K562 (cell line): ENCODE measurements around the gene TUBGCP6. TPM values are rescaled to one million over a fixed set of nuclear protein-coding genes. Genes with fewer than 3 reads are reported as not detected.

ENCODE experiments used
- ATAC-seq: fragments of 200-7000 bp; cut with Tn5 transposase; 3 replicates; pipeline ENCODE4 v1.9.1; 2020; ENCODE audit warnings: moderate library complexity
- BruUV-seq: library from RNA; stranded (reverse); fragments of 400-500 nt; replicated peaks from 2 replicates; lab custom pipeline; 2021; lab: Mats Ljungman, UMichigan
- CTCF ChIA-PET: fragments of 300-600 bp; formaldehyde crosslinking; extraction: SDS; loops from one replicate; lab custom pipeline; 2021; ENCODE audit warnings: low intra/inter-chr PET ratio; lab: Yijun Ruan, JAX
- POLR2A ChIA-PET: fragments of 300-600, 350-650 bp; sonication (Branson Sonifier 250); formaldehyde crosslinking; extraction: SDS; loops from one replicate; lab custom pipeline; 2021; ENCODE audit warnings: antibody characterized with exemption, inconsistent platforms; lab: Yijun Ruan, JAX
- DNase-seq, 4 experiments: peaks; one replicate each; pipeline versions ENCODE4 v3.0.0 to v3.0.0-alpha.2; 2011 to 2018; ENCODE audit warnings: low spot score in 3 of 4, mixed read lengths in 3 of 4; ENCODE audit errors: extremely low read depth in 1 of 4
- FAIRE-seq: peaks from 2 replicates; lab custom pipeline; 2011; peaks lifted over from hg19 to GRCh38; lab: Jason Lieb, UNC
- H2AFZ ChIP-seq: 2 replicates; pipeline ENCODE4 v1.6.0; 2011; ENCODE audit warnings: low read depth, low read length, control low read depth, inconsistent platforms
- H3K27ac ChIP-seq: fragments of 200-600 bp; 3 replicates; pipeline ENCODE4 v1.8.0; 2011; ENCODE audit warnings: low read depth, mild to moderate bottlenecking, control low read depth, inconsistent platforms, low read length, moderate library complexity, mixed read lengths; ENCODE audit errors: extremely low read depth
- H3K27me3 ChIP-seq, 2 experiments: fragments of 300-600 bp in 1 of 2; 2 replicates in 1 of 2; 3 replicates in 1 of 2; pipeline versions ENCODE4 v1.6.0 to v1.8.0; 2011; ENCODE audit warnings: inconsistent platforms in 2 of 2, low read length in 2 of 2, mild to moderate bottlenecking in 1 of 2, mixed read lengths in 1 of 2, moderate library complexity in 1 of 2; ENCODE audit not compliant: control insufficient read depth in 2 of 2, insufficient read depth in 2 of 2
- H3K36me3 ChIP-seq: fragments of 300-600 bp; 3 replicates; pipeline ENCODE4 v1.8.0; 2011; ENCODE audit warnings: mild to moderate bottlenecking, low read length, inconsistent platforms; ENCODE audit not compliant: control insufficient read depth, insufficient read depth
- H3K4me1 ChIP-seq, 2 experiments: fragments of 200-600 bp in 1 of 2; replicated peaks in 1 of 2; 2 replicates in 1 of 2; 3 replicates in 1 of 2; pipeline versions ENCODE4 v1.5.1 to v1.8.0; 2011; ENCODE audit warnings: inconsistent platforms in 2 of 2, low read length in 2 of 2, mild to moderate bottlenecking in 1 of 2, mixed read lengths in 1 of 2, moderate library complexity in 1 of 2; ENCODE audit not compliant: control insufficient read depth in 2 of 2, insufficient read depth in 2 of 2
- H3K4me2 ChIP-seq: 2 replicates; pipeline ENCODE4 v1.6.1; 2011; ENCODE audit warnings: low read length, control low read depth, inconsistent platforms, mixed read lengths; ENCODE audit not compliant: insufficient read depth
- H3K4me3 ChIP-seq: fragments of 200-600 bp; sonication (generic), shearing (Covaris generic); 2 replicates; pipeline ENCODE4 v1.5.1; 2016; ENCODE audit warnings: control low read depth, inconsistent platforms
- H3K79me2 ChIP-seq: fragments of 200-600 bp; 3 replicates; pipeline ENCODE4 v1.8.0; 2011; ENCODE audit warnings: low read length, inconsistent platforms; ENCODE audit not compliant: control insufficient read depth, insufficient read depth
- H3K9ac ChIP-seq, 2 experiments: 2 replicates each; pipeline versions ENCODE4 v1.6.0 to v1.6.1; 2011; ENCODE audit warnings: low read depth in 2 of 2, low read length in 2 of 2, control low read depth in 1 of 2, inconsistent platforms in 1 of 2, mild to moderate bottlenecking in 1 of 2, mixed read lengths in 1 of 2; ENCODE audit not compliant: insufficient read depth in 1 of 2
- H3K9me1 ChIP-seq: one replicate; pipeline ENCODE4 v1.6.0; 2011; ENCODE audit warnings: inconsistent platforms, mild to moderate bottlenecking, low read length, moderate library complexity; ENCODE audit not compliant: control insufficient read depth, insufficient read depth
- H3K9me3 ChIP-seq: replicated peaks from 2 replicates; pipeline ENCODE4 v1.5.1; 2011; ENCODE audit warnings: low read depth, low read length, inconsistent platforms; ENCODE audit not compliant: control insufficient read depth, insufficient read depth
- H4K20me1 ChIP-seq: replicated peaks from 2 replicates; pipeline ENCODE4 v1.6.1; 2011; ENCODE audit warnings: low read length, inconsistent platforms, mixed read lengths; ENCODE audit not compliant: control insufficient read depth, insufficient read depth
- BACH1 ChIP-seq: fragments of 200-800 bp; sonication (Bioruptor generic); IDR thresholded peaks from 2 replicates; pipeline ENCODE4 v1.6.1; 2016; ENCODE audit warnings: missing genetic modification characterization, missing compliant biosample characterization
- ELF4 ChIP-seq: fragments of 450-650 bp; formaldehyde crosslinking; IDR thresholded peaks from 2 replicates; pipeline ENCODE4 v1.4.0; 2022; ENCODE audit warnings: missing genetic modification characterization
- HSF4 ChIP-seq: fragments of 250-450 bp; sonication (Bioruptor Pico); IDR thresholded peaks from 2 replicates; pipeline ENCODE4 v2.1.2; 2022; ENCODE audit warnings: mild to moderate bottlenecking, moderate library complexity, borderline replicate concordance
- MYC ChIP-seq, 2 experiments: fragments of 250-450 bp in 1 of 2; sonication (Bioruptor Pico) in 1 of 2; IDR thresholded peaks; 2 replicates each; pipeline versions ENCODE4 v1.5.1 to v1.6.1; 2012 to 2021; ENCODE audit warnings: low read depth in 2 of 2, borderline replicate concordance in 1 of 2, improper control_type of control experiment in 1 of 2, low read length in 1 of 2, mild to moderate bottlenecking in 1 of 2, moderate library complexity in 1 of 2
- MYNN ChIP-seq, 2 experiments: sonication (generic); formaldehyde crosslinking in 1 of 2; IDR thresholded peaks; 2 replicates each; pipeline versions ENCODE4 v1.5.0 to v1.6.1; 2016 to 2020; ENCODE audit warnings: antibody characterized with exemption in 1 of 2, missing genetic modification reagents in 1 of 2
- POLR2G ChIP-seq: fragments of 200-400 bp; formaldehyde crosslinking; IDR thresholded peaks from 2 replicates; pipeline ENCODE4 v1.6.1; 2017; ENCODE audit warnings: low read depth, mild to moderate bottlenecking, antibody characterized with exemption, low read length, moderate library complexity
- SIX5 ChIP-seq, 2 experiments: IDR thresholded peaks; 2 replicates each; pipeline ENCODE4 v1.6.1; 2011; ENCODE audit warnings: low read length in 2 of 2, borderline replicate concordance in 1 of 2, low read depth in 1 of 2, mild to moderate bottlenecking in 1 of 2, moderate library complexity in 1 of 2; ENCODE audit not compliant: insufficient read depth in 1 of 2
- XRCC3 ChIP-seq: fragments of 450-650 bp; IDR thresholded peaks from 2 replicates; pipeline ENCODE4 v1.6.1; 2017; ENCODE audit warnings: mild to moderate bottlenecking, moderate library complexity
- ZBED1 ChIP-seq: IDR thresholded peaks from 2 replicates; pipeline ENCODE4 v1.6.1; 2014
- ZNF197 ChIP-seq: fragments of 200-800 bp; sonication (Bioruptor generic); IDR thresholded peaks from 2 replicates; pipeline ENCODE4 v1.6.1; 2016; ENCODE audit warnings: low read depth, missing genetic modification characterization, missing compliant biosample characterization
- ZNF224 ChIP-seq: sonication (generic); formaldehyde crosslinking; IDR thresholded peaks from 2 replicates; pipeline ENCODE4 v1.8.0; 2022; ENCODE audit warnings: mild to moderate bottlenecking, missing genetic modification reagents
- ZNF707 ChIP-seq: fragments of 250-450 bp; sonication (Bioruptor Pico); conservative IDR thresholded peaks from 2 replicates; pipeline ENCODE4 v1.8.0; 2022; ENCODE audit warnings: inconsistent platforms, mild to moderate bottlenecking, moderate library complexity
- ZNF780A ChIP-seq: fragments of 250-450 bp; sonication (Bioruptor Pico); IDR thresholded peaks from 2 replicates; pipeline ENCODE4 v1.5.0; 2021; ENCODE audit warnings: mild to moderate bottlenecking
- WGBS: fragments of 100-300 bp; shearing (Covaris generic); methylation state at CpG from one replicate; pipeline ENCODE4 v1.1.6; 2016; ENCODE audit warnings: low coverage, mixed read lengths; ENCODE audit not compliant: insufficient coverage; ENCODE audit errors: missing lambda C conversion rate; 5-methylcytosine and 5-hydroxymethylcytosine counted together
- in situ Hi-C: fragments of 300-500 bp; cut with MboI; formaldehyde crosslinking; loops from 4 replicates; pipeline ENCODE4 v1.15.0; 2018; ENCODE audit warnings: inconsistent platforms, mixed read lengths
- intact Hi-C: fragments of 100-400 bp; cut with micrococcal nuclease; formaldehyde crosslinking; loops from 2 replicates; pipeline ENCODE4 v1.14.2; 2022
- polyA plus RNA-seq, 8 experiments: library from polyadenylated mRNA; depleted of rRNA in 4 of 8; stranded (reverse) in 5 of 8; unstranded in 3 of 8; fragments of >200 nt; fragmentation: Nextera tagmentation in 2 of 8; fragmentation: Illumina TruSeq in 1 of 8; extraction: Ambion mirVana in 2 of 8; extraction: Trizol in 1 of 8; gene quantifications; 2 replicates each; pipeline versions ENCODE4 v1.2.1 to v1.2.3, GENCODE V29; 2011 to 2014; ENCODE audit warnings: inconsistent platforms in 1 of 8, missing spikeins in 1 of 8
- total RNA-seq, 7 experiments: library from RNA; depleted of rRNA in 6 of 7; stranded (reverse); fragments of >200 nt in 6 of 7; fragmentation: Illumina TruSeq in 2 of 7; extraction: Trizol in 2 of 7; gene quantifications; 2 replicates each; pipeline versions ENCODE4 v1.2.1 to v1.2.3, GENCODE V29; 2011 to 2021; ENCODE audit warnings: low replicate concordance in 1 of 7
- TF ChIP-seq, protein P1 (sequence below): fragments of 450-650 bp; formaldehyde crosslinking; IDR thresholded peaks from 2 replicates; pipeline ENCODE4 v1.4.0; 2020; ENCODE audit warnings: mild to moderate bottlenecking
- TF ChIP-seq, protein P2 (sequence below): fragments of 150-350 bp; conservative IDR thresholded peaks from 2 replicates; pipeline ENCODE4 v1.6.1; 2014; ENCODE audit warnings: low read length

The TUBGCP6 gene
- total and polyA plus RNA-seq, 9 of the 15 experiments (the other 6 are each of a cell fraction or from before 2014, with no cell fraction given), result 0.76 to 33.0 (median 10.1) TPM

DNA sequence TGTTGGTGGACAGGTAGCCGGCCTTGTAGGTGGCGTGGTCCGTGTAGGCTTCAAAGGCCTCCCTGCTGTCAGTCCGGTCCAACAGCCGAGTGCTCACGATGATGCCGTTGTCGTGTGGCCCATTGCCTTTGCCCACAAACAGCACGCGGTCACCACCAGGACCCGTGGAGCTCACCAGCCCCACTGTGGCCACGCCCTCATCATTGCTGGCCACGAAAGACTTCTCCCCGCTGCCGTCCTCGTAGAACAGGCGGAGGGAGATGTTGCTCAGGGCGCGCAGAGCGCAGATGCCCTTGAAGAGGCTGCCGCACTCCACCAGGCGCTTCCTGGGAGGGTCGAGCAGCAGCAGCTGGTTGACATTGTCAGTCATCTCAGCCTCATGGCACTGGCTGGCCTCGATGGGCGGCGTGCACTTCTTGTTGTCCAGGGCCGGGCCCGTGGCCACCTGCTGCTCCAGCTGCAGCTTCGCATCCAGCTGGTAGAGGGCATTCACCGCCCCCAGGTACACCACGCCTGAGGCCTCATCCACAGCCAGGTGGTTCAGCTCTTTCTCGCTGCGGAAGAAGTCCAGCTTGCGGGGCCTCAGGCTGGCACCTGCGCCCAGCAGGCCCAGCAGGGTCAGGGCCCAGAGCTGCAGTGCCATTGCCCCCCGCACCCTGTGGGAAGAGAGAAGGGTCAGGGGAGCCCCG lies 45.3 kb upstream of the TUBGCP6 start:
- Histone ChIP-seq H3K9ac (no peak overlapping the region), H3K79me2 (no peaks in the 10 kb centered on the region; the same call in 1 of the 3 replicates), H2AFZ (no peak overlapping the region), H3K4me2 (no peak overlapping the region), H3K9me3 (no peaks in the 10 kb centered on the region), H3K27me3 (no peaks in the 10 kb centered on the region), H3K36me3 (peaks cover 26% of the 10 kb centered on the region; the same call in 1 of the 3 replicates), H4K20me1 (no peaks in the 10 kb centered on the region), H3K4me1 (peaks cover 0 to 37% of the 10 kb centered on the region in 2 experiments; a peak in 2 of 5 replicates), H3K27ac (no peak overlapping the region), H3K4me3 (no peak overlapping the region), H3K9me1 (no peaks in the 10 kb centered on the region)
- WGBS, result 92% methylated on average over 17 of the region's 37 CpGs
- POLR2A ChIA-PET, result no interaction called here
- CTCF ChIA-PET, result no interaction called here
- ATAC-seq (no peak), FAIRE-seq (no peak), DNase-seq (no peak)
- in situ Hi-C loops, result no loop called here
- no TSS peak for BruUV-seq
- TF ChIP-seq XRCC3, result no peak
- TF ChIP-seq ZNF780A (CRISPR knock-in tag), result no peak
- no peak for TF ChIP-seq ZNF197
- TF ChIP-seq SIX5 (IDR thresholded peaks at IDR 0.05; ENCODE audit: borderline replicate concordance in 1 of 2, insufficient read depth in 1 of 2, low read depth in 1 of 2, low read length in 2 of 2), result no peak
- TF ChIP-seq ZBED1, result no peak
- no peak for TF ChIP-seq ZNF707
- TF ChIP-seq MYC (IDR thresholded peaks at IDR 0.05; ENCODE audit: low read depth, low read length), result no peak
- no peak for TF ChIP-seq MYC (CRISPR knock-in tag; IDR thresholded peaks at IDR 0.05; ENCODE audit: borderline replicate concordance, low read depth)
- TF ChIP-seq POLR2G, result no peak
- TF ChIP-seq ZNF224, result no peak
- TF ChIP-seq MYNN (IDR thresholded peaks at IDR 0.05), result no peak
- TF ChIP-seq MYNN (CRISPR knock-in tag; IDR thresholded peaks at IDR 0.05), result no peak
- no peak for TF ChIP-seq BACH1 (tag)
- TF ChIP-seq, protein P1, sequence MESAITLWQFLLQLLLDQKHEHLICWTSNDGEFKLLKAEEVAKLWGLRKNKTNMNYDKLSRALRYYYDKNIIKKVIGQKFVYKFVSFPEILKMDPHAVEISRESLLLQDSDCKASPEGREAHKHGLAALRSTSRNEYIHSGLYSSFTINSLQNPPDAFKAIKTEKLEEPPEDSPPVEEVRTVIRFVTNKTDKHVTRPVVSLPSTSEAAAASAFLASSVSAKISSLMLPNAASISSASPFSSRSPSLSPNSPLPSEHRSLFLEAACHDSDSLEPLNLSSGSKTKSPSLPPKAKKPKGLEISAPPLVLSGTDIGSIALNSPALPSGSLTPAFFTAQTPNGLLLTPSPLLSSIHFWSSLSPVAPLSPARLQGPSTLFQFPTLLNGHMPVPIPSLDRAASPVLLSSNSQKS, result no peak
- no peak for TF ChIP-seq ELF4
- no peak for TF ChIP-seq HSF4
- TF ChIP-seq, protein P2, sequence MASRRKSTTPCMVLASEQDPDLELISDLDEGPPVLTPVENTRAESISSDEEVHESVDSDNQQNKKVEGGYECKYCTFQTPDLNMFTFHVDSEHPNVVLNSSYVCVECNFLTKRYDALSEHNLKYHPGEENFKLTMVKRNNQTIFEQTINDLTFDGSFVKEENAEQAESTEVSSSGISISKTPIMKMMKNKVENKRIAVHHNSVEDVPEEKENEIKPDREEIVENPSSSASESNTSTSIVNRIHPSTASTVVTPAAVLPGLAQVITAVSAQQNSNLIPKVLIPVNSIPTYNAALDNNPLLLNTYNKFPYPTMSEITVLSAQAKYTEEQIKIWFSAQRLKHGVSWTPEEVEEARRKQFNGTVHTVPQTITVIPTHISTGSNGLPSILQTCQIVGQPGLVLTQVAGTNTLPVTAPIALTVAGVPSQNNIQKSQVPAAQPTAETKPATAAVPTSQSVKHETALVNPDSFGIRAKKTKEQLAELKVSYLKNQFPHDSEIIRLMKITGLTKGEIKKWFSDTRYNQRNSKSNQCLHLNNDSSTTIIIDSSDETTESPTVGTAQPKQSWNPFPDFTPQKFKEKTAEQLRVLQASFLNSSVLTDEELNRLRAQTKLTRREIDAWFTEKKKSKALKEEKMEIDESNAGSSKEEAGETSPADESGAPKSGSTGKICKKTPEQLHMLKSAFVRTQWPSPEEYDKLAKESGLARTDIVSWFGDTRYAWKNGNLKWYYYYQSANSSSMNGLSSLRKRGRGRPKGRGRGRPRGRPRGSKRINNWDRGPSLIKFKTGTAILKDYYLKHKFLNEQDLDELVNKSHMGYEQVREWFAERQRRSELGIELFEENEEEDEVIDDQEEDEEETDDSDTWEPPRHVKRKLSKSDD, result no peak
- intact Hi-C loops, result no loop called here
